Nucleus accumbens (tissue), 56 donors: Measurements from ENCODE around the gene ESPNL.
"Not testable (repeated sequence)": the region's sequence is repeated elsewhere in the genome, so short reads cannot be mapped to it uniquely, and the experiment has no call there.

Experiments used
- DNase-seq, 56 donors: peaks; one replicate each; lab custom pipeline; 2025; lab: John Stamatoyannopoulos, UW

The ESPNL gene

GRCh38 chr2:238167344-238167715, 67.2 kb downstream of the ESPNL start:
- no peak for DNase-seq

- DNase-seq = peak in 3 of 56 donors; percentile 28 to 37 (median 31)
These were observed 67.6 kb downstream of the ESPNL start for GRCh38 chr2:238167761-238168160.

GRCh38 chr2:238168196-238169047, 68.3 kb downstream of the ESPNL start:
- DNase-seq = no peak

GRCh38 chr2:238169048-238169707, 69.0 kb downstream of the ESPNL start:
- no peak for DNase-seq

GRCh38 chr2:238169708-238170251, 69.6 kb downstream of the ESPNL start:
- peak in 6 of 56 donors; percentile 11 to 21 (median 17) for DNase-seq

GRCh38 chr2:238170386-238171071, 70.4 kb downstream of the ESPNL start:
- no peak for DNase-seq

- DNase-seq = not testable (repeated sequence)
These were observed 70.9 kb downstream of the ESPNL start for GRCh38 chr2:238171072-238171431.

GRCh38 chr2:238171575-238172187, 71.5 kb downstream of the ESPNL start:
- DNase-seq = no peak

GRCh38 chr2:238172439-238172838, 72.3 kb downstream of the ESPNL start:
- DNase-seq = no peak

- no peak for DNase-seq
These were observed 73.6 kb downstream of the ESPNL start for GRCh38 chr2:238173692-238174091.

GRCh38 chr2:238174291-238174690, 74.2 kb downstream of the ESPNL start:
- no peak for DNase-seq

GRCh38 chr2:238174701-238175100, 74.6 kb downstream of the ESPNL start:
- no peak for DNase-seq

- DNase-seq = no peak
These were observed 76.5 kb downstream of the ESPNL start for GRCh38 chr2:238176613-238177012.

- DNase-seq = no peak
These were observed 80.4 kb downstream of the ESPNL start for GRCh38 chr2:238180554-238180953.

- no peak for DNase-seq
These were observed 82.2 kb downstream of the ESPNL start for GRCh38 chr2:238182362-238182761.
